ENCODE results near the gene HACD3.

Gene HACD3

GRCh38 chr15:65530318-65531111 is at the start of gene HACD3:
Gene HACD3 (plus strand): TSS chr15:65530463. CDS start chr15:65530632, 169 bp downstream.
- H3K9ac ChIP-seq, result no peak within 1 kb of the TSS
- H3K4me1 ChIP-seq, result no peaks in the 10 kb centered on the region
- peak within 1 kb of the TSS; percentile 84 for H3K4me3 ChIP-seq (ENCODE audit: low read depth, low read length)
- peak within 1 kb of the TSS; percentile 93 for H3K4me2 ChIP-seq (ENCODE audit: low read length)
- peak within 1 kb of the TSS; percentile 97 for H2AFZ ChIP-seq
- H3K79me2 ChIP-seq, result peaks cover 10% of the 10 kb centered on the region
- no peaks in the 10 kb centered on the region for H3K27me3 ChIP-seq (ENCODE audit: control insufficient read depth, insufficient read depth, low read length)
- no peaks in the 10 kb centered on the region for H3K9me3 ChIP-seq (ENCODE audit: control insufficient read depth, low read length)
- no peaks in the 10 kb centered on the region for H3K36me3 ChIP-seq (ENCODE audit: control insufficient read depth, insufficient read depth, low read length)
- peak within 1 kb of the TSS; percentile 49 for H3K27ac ChIP-seq
- no peak for TF ChIP-seq CTCF (IDR thresholded peaks at IDR 0.05)

- Histone ChIP-seq H3K36me3 (ENCODE audit: control insufficient read depth, insufficient read depth, low read length) (no peaks in the 10 kb centered on the region), H3K4me1 (no peaks in the 10 kb centered on the region), H3K27ac (no peak overlapping the region), H3K79me2 (no peaks in the 10 kb centered on the region), H2AFZ (no peak overlapping the region), H3K9me3 (ENCODE audit: control insufficient read depth, low read length) (no peaks in the 10 kb centered on the region), H3K9ac (no peak overlapping the region), H3K4me3 (ENCODE audit: low read depth, low read length) (no peak overlapping the region), H3K27me3 (ENCODE audit: control insufficient read depth, insufficient read depth, low read length) (no peaks in the 10 kb centered on the region), H3K4me2 (ENCODE audit: low read length) (no peak overlapping the region)
- no peak for TF ChIP-seq CTCF (IDR thresholded peaks at IDR 0.05)
Measured at GRCh38 chr15:65484876-65485275, 45.4 kb upstream of the HACD3 start.

- H3K79me2 ChIP-seq, result no peaks in the 10 kb centered on the region
- H3K27ac ChIP-seq, result no peak overlapping the region
- H3K9ac ChIP-seq, result no peak overlapping the region
- no peak overlapping the region for H3K4me3 ChIP-seq (ENCODE audit: low read depth, low read length)
- no peaks in the 10 kb centered on the region for H3K4me1 ChIP-seq
- no peak overlapping the region for H2AFZ ChIP-seq
- H3K9me3 ChIP-seq (ENCODE audit: control insufficient read depth, low read length), result no peaks in the 10 kb centered on the region
- no peak overlapping the region for H3K4me2 ChIP-seq (ENCODE audit: low read length)
- H3K36me3 ChIP-seq (ENCODE audit: control insufficient read depth, insufficient read depth, low read length), result no peaks in the 10 kb centered on the region
- no peaks in the 10 kb centered on the region for H3K27me3 ChIP-seq (ENCODE audit: control insufficient read depth, insufficient read depth, low read length)
- no peak for TF ChIP-seq CTCF (IDR thresholded peaks at IDR 0.05)
Measured at GRCh38 chr15:65494076-65494475, 36.2 kb upstream of the HACD3 start.

GRCh38 chr15:65509321-65509720 is 20.9 kb upstream of the HACD3 start:
- no peaks in the 10 kb centered on the region for H3K36me3 ChIP-seq (ENCODE audit: control insufficient read depth, insufficient read depth, low read length)

More at GRCh38 chr15:65509321-65509720, 20.9 kb upstream of the HACD3 start:
- Histone ChIP-seq H3K9ac (no peak overlapping the region), H3K4me3 (ENCODE audit: low read depth, low read length) (no peak overlapping the region), H3K27ac (no peak overlapping the region), H3K9me3 (ENCODE audit: control insufficient read depth, low read length) (no peaks in the 10 kb centered on the region), H2AFZ (no peak overlapping the region), H3K27me3 (ENCODE audit: control insufficient read depth, insufficient read depth, low read length) (no peaks in the 10 kb centered on the region), H3K4me1 (no peaks in the 10 kb centered on the region), H3K4me2 (ENCODE audit: low read length) (no peak overlapping the region), H3K79me2 (no peaks in the 10 kb centered on the region)
- TF ChIP-seq CTCF (IDR thresholded peaks at IDR 0.05), result no peak
